Small intestine (tissue), 7 donors: ENCODE results near the gene ARHGAP15. TPM values are rescaled to one million over a fixed set of nuclear protein-coding genes. Genes with fewer than 3 reads are reported as not detected.
A peak's percentile ranks its signal among the peaks of the same experiment; 100 is the strongest.

Experiments
- DNase-seq, 2 donors: peaks; one replicate each; pipeline versions ENCODE4 v3.0.0 to v3.0.0-alpha.2; 2013
- FAIRE-seq: peaks from 2 replicates; lab custom pipeline; 2012; peaks lifted over from hg19 to GRCh38; lab: Jason Lieb, UNC
- H3K27ac ChIP-seq, 3 donors: one replicate each; pipeline ENCODE4 v1.5.1; 2013; ENCODE audit warnings: low read length in 2 of 3, mild to moderate bottlenecking in 2 of 3, control low read depth in 1 of 3, inconsistent platforms in 1 of 3, low read depth in 1 of 3, moderate library complexity in 1 of 3
- H3K27me3 ChIP-seq, 3 donors: one replicate each; pipeline ENCODE4 v1.6.1; 2013; ENCODE audit warnings: low read length in 3 of 3, inconsistent platforms in 1 of 3; ENCODE audit not compliant: control insufficient read depth in 3 of 3, insufficient read depth in 3 of 3
- H3K36me3 ChIP-seq, 3 donors: one replicate each; pipeline ENCODE4 v1.6.1; 2013; ENCODE audit warnings: low read length in 3 of 3, inconsistent platforms in 1 of 3, low read depth in 1 of 3, mild to moderate bottlenecking in 1 of 3, moderate library complexity in 1 of 3; ENCODE audit not compliant: control insufficient read depth in 3 of 3, insufficient read depth in 2 of 3
- H3K4me1 ChIP-seq, 3 donors: one replicate each; pipeline ENCODE4 v1.6.1; 2013; ENCODE audit warnings: low read length in 2 of 3, inconsistent platforms in 1 of 3, low read depth in 1 of 3, mild to moderate bottlenecking in 1 of 3, moderate library complexity in 1 of 3; ENCODE audit not compliant: control insufficient read depth in 3 of 3, insufficient read depth in 2 of 3
- H3K4me3 ChIP-seq, 3 donors: one replicate each; pipeline ENCODE4 v1.5.1; 2013; ENCODE audit warnings: low read length in 3 of 3, control low read depth in 1 of 3, inconsistent platforms in 1 of 3, low read depth in 1 of 3, mild to moderate bottlenecking in 1 of 3, moderate library complexity in 1 of 3
- H3K9me3 ChIP-seq, 2 donors: one replicate each; pipeline ENCODE4 v1.6.1; 2013; ENCODE audit warnings: low read depth in 1 of 2, low read length in 1 of 2; ENCODE audit not compliant: control insufficient read depth in 2 of 2, insufficient read depth in 1 of 2
- WGBS, 3 donors: extraction: QIAGEN DNeasy Blood & Tissue Kit; methylation state at CpG; one replicate each; pipeline ENCODE4 v1.1.7; 2013; 5-methylcytosine and 5-hydroxymethylcytosine counted together
- polyA plus RNA-seq, 4 donors: library from polyadenylated mRNA; stranded (reverse) in 3 of 4; unstranded in 1 of 4; fragments of 200-250 nt in 3 of 4; fragments of 120-200 nt in 1 of 4; gene quantifications; one replicate each; pipeline versions ENCODE4 v1.2.1 to v1.2.3, GENCODE V29; 2013
- donor health status: healthy with polysubstance abuse.
- donor health status: control.
- donor health status: control.
- donor health status: Bipolar disorder and iron deficiency.
- donor health status: healthy.

The ARHGAP15 gene
- polyA plus RNA-seq, 4 donors, result 0.67 to 18.2 (median 10.1) TPM

DNA sequence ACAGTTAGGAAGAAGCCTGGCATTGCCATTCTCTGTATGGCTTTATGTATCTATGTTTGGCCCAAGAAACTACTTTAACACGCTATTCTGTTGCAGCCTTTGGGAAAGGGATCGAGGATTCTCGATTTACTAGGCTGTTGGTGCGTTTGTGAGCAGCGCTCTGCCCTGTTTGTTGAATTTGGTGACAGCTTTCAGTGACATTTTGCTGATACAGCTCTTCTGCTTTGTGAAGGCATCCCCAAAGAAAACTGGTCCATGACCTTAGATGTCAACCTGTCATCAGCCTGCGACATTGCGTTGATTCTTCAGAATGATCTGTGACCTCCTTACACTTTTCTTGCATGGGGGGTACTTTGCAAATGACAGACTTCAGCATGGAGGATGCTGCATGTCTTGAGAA, 431.5 kb downstream of the ARHGAP15 start:
- Histone ChIP-seq H3K9me3 (no peaks in the 10 kb centered on the region), H3K4me3 (no peak overlapping the region), H3K27ac (no peak overlapping the region), H3K36me3 (no peaks in the 10 kb centered on the region), H3K4me1 (no peaks in the 10 kb centered on the region), H3K27me3 (no peaks in the 10 kb centered on the region)
- DNase-seq (no peak), FAIRE-seq (no peak)
- 86 to 97% (median 96%) methylated on average over 7 of the region's 7 CpGs for WGBS, 3 donors

DNA sequence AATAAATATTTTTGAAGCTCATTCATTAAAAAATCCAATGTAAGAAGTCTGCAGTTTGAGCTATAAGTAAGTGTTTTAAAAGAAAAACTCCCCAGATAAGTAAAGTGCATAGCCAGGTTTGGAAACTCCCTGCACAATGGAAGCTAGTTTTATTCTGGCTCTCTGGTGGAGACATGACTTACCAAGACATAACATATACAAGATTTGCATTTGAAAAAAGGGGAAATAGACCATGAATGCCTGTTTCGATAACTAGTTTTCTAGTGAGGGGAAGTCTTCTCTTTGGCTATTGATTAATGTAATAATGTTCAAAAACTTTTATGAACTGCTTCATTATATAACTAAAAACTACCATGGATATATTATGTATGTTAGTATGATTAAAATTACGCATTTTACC, 435.2 kb downstream of the ARHGAP15 start:
- H3K9me3 ChIP-seq, result peaks cover 0 to 2% of the 10 kb centered on the region in 2 donors
- no peak for DNase-seq
- H3K27me3 ChIP-seq, result no peaks in the 10 kb centered on the region
- no peaks in the 10 kb centered on the region for H3K36me3 ChIP-seq
- H3K27ac ChIP-seq, result no peak overlapping the region
- H3K4me1 ChIP-seq, result no peaks in the 10 kb centered on the region
- 88 to 94% (median 93%) methylated on average over 2 of the region's 2 CpGs for WGBS, 3 donors
- no peak overlapping the region for H3K4me3 ChIP-seq
- no peak for FAIRE-seq

DNA sequence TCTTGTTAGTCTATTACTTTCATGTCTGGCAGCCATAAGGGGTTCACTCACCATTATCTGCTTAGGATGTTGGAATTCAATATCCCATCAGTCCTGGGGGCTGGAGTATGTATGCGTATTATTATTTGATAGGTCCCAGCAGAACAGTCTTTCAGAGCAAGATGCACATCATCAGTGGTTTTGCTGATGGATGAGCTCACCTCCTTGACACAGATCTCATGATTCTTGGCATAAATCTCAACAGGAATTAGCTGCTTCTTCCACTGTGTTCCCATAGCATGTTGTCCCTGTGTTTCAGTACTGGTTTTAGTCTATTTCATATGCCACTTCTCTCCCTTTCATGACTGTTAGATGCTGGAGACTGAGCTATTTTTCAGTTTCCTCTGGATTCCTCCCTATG, 442.5 kb downstream of the ARHGAP15 start:
- H3K9me3 ChIP-seq, result peaks cover 0 to 2% of the 10 kb centered on the region in 2 donors
- WGBS, 3 donors, result 90 to 96% (median 93%) methylated on average over 1 of the region's 1 CpG
- no peak overlapping the region for H3K27ac ChIP-seq
- no peak overlapping the region for H3K4me3 ChIP-seq
- no peaks in the 10 kb centered on the region for H3K36me3 ChIP-seq
- DNase-seq (no peak), FAIRE-seq (no peak)
- H3K4me1 ChIP-seq, result no peaks in the 10 kb centered on the region
- no peaks in the 10 kb centered on the region for H3K27me3 ChIP-seq

DNA sequence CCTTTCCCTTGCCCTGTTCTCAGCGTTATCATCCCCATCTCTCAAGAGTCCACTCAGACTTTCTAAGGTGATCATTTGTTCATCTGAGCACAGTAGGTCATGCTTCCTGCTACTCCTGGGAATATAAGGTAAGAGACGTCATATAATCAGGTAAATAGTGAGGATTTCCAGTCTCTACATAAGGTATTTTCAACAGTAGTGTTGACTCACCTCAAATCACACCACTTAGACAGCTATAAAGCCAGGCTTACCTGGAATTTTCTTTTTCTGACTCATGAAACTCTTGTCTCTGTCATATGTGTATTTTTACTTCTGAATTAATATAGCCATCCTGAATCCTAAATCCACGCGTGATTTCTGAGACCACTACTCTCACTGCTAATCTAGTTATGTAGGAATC, 443.2 kb downstream of the ARHGAP15 start:
- no peak overlapping the region for H3K4me3 ChIP-seq
- no peak overlapping the region for H3K27ac ChIP-seq
- no peaks in the 10 kb centered on the region for H3K36me3 ChIP-seq
- H3K9me3 ChIP-seq, result peaks cover 0 to under 1% of the 10 kb centered on the region in 2 donors
- H3K27me3 ChIP-seq, result no peaks in the 10 kb centered on the region
- no peak for DNase-seq
- WGBS, 3 donors, result 87 to 91% (median 90%) methylated on average over 4 of the region's 4 CpGs
- no peaks in the 10 kb centered on the region for H3K4me1 ChIP-seq
- FAIRE-seq, result no peak

- FAIRE-seq (no peak), DNase-seq (no peak)
- 27 to 58% (median 32%) methylated on average over 1 of the region's 1 CpG for WGBS, 3 donors
- H3K9me3 ChIP-seq, result no peaks in the 10 kb centered on the region
- H3K4me3 ChIP-seq, result no peak overlapping the region
- no peak overlapping the region for H3K27ac ChIP-seq
- no peaks in the 10 kb centered on the region for H3K4me1 ChIP-seq
- no peaks in the 10 kb centered on the region for H3K36me3 ChIP-seq
- no peaks in the 10 kb centered on the region for H3K27me3 ChIP-seq
Observed at GRCh38 chr2:143574069-143574468, 444.9 kb downstream of the ARHGAP15 start.

DNA sequence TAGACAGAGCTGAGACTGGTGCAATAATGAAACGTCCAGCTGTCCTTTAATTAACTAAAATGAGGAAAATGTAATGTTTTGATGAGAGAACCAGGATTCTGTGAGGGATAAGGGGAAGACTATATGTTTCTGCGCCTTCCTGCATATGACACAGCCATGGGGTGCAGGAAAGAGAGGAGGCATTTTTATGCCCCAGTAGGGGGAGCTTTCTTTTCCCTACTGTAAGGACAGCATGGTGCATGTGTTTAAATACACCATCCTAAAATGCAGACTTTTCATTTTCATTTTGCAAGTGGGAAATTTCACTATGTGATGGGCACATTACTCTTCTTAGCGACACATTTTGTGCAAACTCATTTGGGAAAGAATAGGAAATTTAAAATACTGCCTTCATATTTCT, 446.1 kb downstream of the ARHGAP15 start:
- no peaks in the 10 kb centered on the region for H3K27me3 ChIP-seq
- H3K36me3 ChIP-seq, result no peaks in the 10 kb centered on the region
- WGBS, 3 donors, result 68 to 84% (median 69%) methylated on average over 3 of the region's 3 CpGs
- no peak overlapping the region for H3K27ac ChIP-seq
- DNase-seq (peak; percentile 5 to 11), FAIRE-seq (no peak)
- H3K9me3 ChIP-seq, result no peaks in the 10 kb centered on the region
- no peaks in the 10 kb centered on the region for H3K4me1 ChIP-seq
- H3K4me3 ChIP-seq, result no peak overlapping the region

- FAIRE-seq (no peak), DNase-seq (no peak)
- Histone ChIP-seq H3K27me3 (no peaks in the 10 kb centered on the region), H3K36me3 (no peaks in the 10 kb centered on the region), H3K4me1 (peaks cover 0 to 4% (median 0%) of the 10 kb centered on the region in 3 donors), H3K27ac (no peak overlapping the region), H3K4me3 (no peak overlapping the region), H3K9me3 (no peaks in the 10 kb centered on the region)
- 83 to 90% (median 89%) methylated on average over 2 of the region's 2 CpGs for WGBS, 3 donors
Observed at GRCh38 chr2:143577489-143577888, 448.3 kb downstream of the ARHGAP15 start.

GRCh38 chr2:143579456-143579855, 450.2 kb downstream of the ARHGAP15 start:
- H3K4me3 ChIP-seq, result no peak overlapping the region
- no peak overlapping the region for H3K27ac ChIP-seq
- no peaks in the 10 kb centered on the region for H3K9me3 ChIP-seq
- no peaks in the 10 kb centered on the region for H3K36me3 ChIP-seq
- no peak for DNase-seq
- no peaks in the 10 kb centered on the region for H3K27me3 ChIP-seq
- H3K4me1 ChIP-seq, result peaks cover 0 to 4% (median 0%) of the 10 kb centered on the region in 3 donors
- WGBS, 3 donors, result 70 to 86% (median 83%) methylated on average over 4 of the region's 4 CpGs
- FAIRE-seq, result no peak

DNA sequence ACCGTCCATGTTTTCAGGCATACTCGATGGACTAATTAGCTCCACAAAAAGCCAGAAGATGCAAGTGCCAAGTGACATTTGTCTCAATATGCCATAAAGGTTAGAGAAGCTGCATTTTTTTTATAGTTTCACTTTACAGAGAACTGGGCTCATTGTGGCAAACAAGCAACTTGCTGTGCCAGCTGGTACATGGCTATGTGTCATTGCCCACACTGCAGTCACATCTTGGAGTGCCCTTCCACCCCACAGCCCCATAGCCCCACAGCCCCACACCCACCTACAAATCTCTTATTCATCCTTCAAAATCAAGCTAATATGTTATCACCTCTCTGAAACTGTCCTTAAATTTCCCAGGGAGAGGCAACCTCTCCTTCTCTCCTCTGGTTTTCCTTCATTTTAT, 451.9 kb downstream of the ARHGAP15 start:
- 57 to 89% (median 63%) methylated on average over 2 of the region's 2 CpGs for WGBS, 3 donors
- Histone ChIP-seq H3K36me3 (no peaks in the 10 kb centered on the region), H3K9me3 (no peaks in the 10 kb centered on the region), H3K4me3 (no peak overlapping the region), H3K27me3 (no peaks in the 10 kb centered on the region), H3K4me1 (peaks cover 0 to 4% (median 0%) of the 10 kb centered on the region in 3 donors), H3K27ac (no peak overlapping the region)
- no peak for DNase-seq
- no peak for FAIRE-seq
